WTC11 (cell line): ENCODE results near the gene DMD. TPM values are rescaled to one million over a fixed set of nuclear protein-coding genes. Genes with fewer than 3 reads are reported as not detected.

Source experiments
- ATAC-seq: fragments of 200-7000 bp; cut with Tn5 transposase; 2 replicates; pipeline ENCODE4 v1.10.0; 2021; ENCODE audit warnings: mild to moderate bottlenecking, moderate library complexity
- CTCF ChIA-PET: fragments of 300-600 bp; sonication (Branson Sonifier 250); formaldehyde crosslinking; loops from one replicate; lab custom pipeline; 2021; ENCODE audit warnings: antibody characterized with exemption; lab: Charles Lee
- POLR2A ChIA-PET: fragments of 350-600 bp; sonication (Branson Sonifier 250); formaldehyde crosslinking; loops from one replicate; lab custom pipeline; 2021; ENCODE audit warnings: antibody characterized with exemption; lab: Charles Lee
- DNase-seq: peaks from one replicate; pipeline ENCODE4 v3.0.0; 2021; ENCODE audit warnings: low spot score
- H3K27ac Mint-ChIP-seq: 2 replicates; pipeline ENCODE4 v1.8.0; 2021; ENCODE audit warnings: mixed read lengths
- H3K27me3 Mint-ChIP-seq: 2 replicates; pipeline ENCODE4 v1.8.0; 2021; ENCODE audit warnings: low read depth, mild to moderate bottlenecking, moderate library complexity, mixed read lengths
- H3K36me3 Mint-ChIP-seq: 2 replicates; pipeline ENCODE4 v1.8.0; 2021; ENCODE audit warnings: mixed read lengths
- H3K4me1 Mint-ChIP-seq: 2 replicates; pipeline ENCODE4 v1.8.0; 2022; ENCODE audit warnings: mixed read lengths
- H3K4me3 Mint-ChIP-seq: 2 replicates; pipeline ENCODE4 v1.8.0; 2021; ENCODE audit warnings: mild to moderate bottlenecking, moderate library complexity, mixed read lengths
- H3K9me3 Mint-ChIP-seq: 2 replicates; pipeline ENCODE4 v1.8.0; 2021; ENCODE audit warnings: mixed read lengths
- ATF2 ChIP-seq: sonication (generic); formaldehyde crosslinking; IDR thresholded peaks from 2 replicates; pipeline ENCODE4 v1.8.1; 2022; ENCODE audit warnings: low read depth, missing genetic modification reagents, borderline replicate concordance
- ATF6 ChIP-seq: sonication (generic); formaldehyde crosslinking; IDR thresholded peaks from 2 replicates; pipeline ENCODE4 v1.8.1; 2023; ENCODE audit warnings: mild to moderate bottlenecking, missing genetic modification reagents
- E2F4 ChIP-seq: sonication (generic); formaldehyde crosslinking; IDR thresholded peaks from 2 replicates; pipeline ENCODE4 v1.8.1; 2022; ENCODE audit warnings: low read depth, mild to moderate bottlenecking, moderate library complexity, missing genetic modification reagents, borderline replicate concordance
- EMX1 ChIP-seq: fragments of 250-450 bp; sonication (Bioruptor Pico); IDR thresholded peaks from 2 replicates; pipeline ENCODE4 v1.8.0; 2021; ENCODE audit warnings: mild to moderate bottlenecking
- ERG ChIP-seq: fragments of 250-450 bp; sonication (Bioruptor Pico); IDR thresholded peaks from 2 replicates; pipeline ENCODE4 v1.8.0; 2021; ENCODE audit warnings: mild to moderate bottlenecking
- FOXK1 ChIP-seq: sonication (generic); formaldehyde crosslinking; IDR thresholded peaks from 2 replicates; pipeline ENCODE4 v1.8.0; 2022; ENCODE audit warnings: mild to moderate bottlenecking, moderate library complexity, missing genetic modification reagents
- GRHL2 ChIP-seq: fragments of 250-450 bp; sonication (Bioruptor Pico); IDR thresholded peaks from 2 replicates; pipeline ENCODE4 v1.8.0; 2022; ENCODE audit warnings: mild to moderate bottlenecking, moderate library complexity; ENCODE audit not compliant: insufficient replicate concordance, severe bottlenecking
- MXD4 ChIP-seq: fragments of 250-450 bp; sonication (Bioruptor Pico); IDR thresholded peaks from 2 replicates; pipeline ENCODE4 v1.8.0; 2021; ENCODE audit warnings: mild to moderate bottlenecking, moderate library complexity, borderline replicate concordance
- STAT6 ChIP-seq: sonication (generic); formaldehyde crosslinking; conservative IDR thresholded peaks from 2 replicates; pipeline ENCODE4 v1.8.1; 2023; ENCODE audit warnings: mild to moderate bottlenecking, low read depth, missing genetic modification reagents, moderate library complexity
- USF2 ChIP-seq: sonication (generic); formaldehyde crosslinking; IDR thresholded peaks from 2 replicates; pipeline ENCODE4 v1.8.1; 2023; ENCODE audit warnings: mild to moderate bottlenecking, missing genetic modification reagents, moderate library complexity
- ZNF219 ChIP-seq: sonication (generic); formaldehyde crosslinking; IDR thresholded peaks from 2 replicates; pipeline ENCODE4 v1.8.0; 2023; ENCODE audit warnings: missing genetic modification reagents, mild to moderate bottlenecking, borderline replicate concordance
- ZNF281 ChIP-seq: sonication (generic); formaldehyde crosslinking; IDR thresholded peaks from 2 replicates; pipeline ENCODE4 v1.8.0; 2023; ENCODE audit warnings: mild to moderate bottlenecking, missing genetic modification reagents
- ZNF671 ChIP-seq: fragments of 250-450 bp; sonication (Bioruptor Pico); IDR thresholded peaks from 2 replicates; pipeline ENCODE4 v1.8.0; 2021; ENCODE audit warnings: mild to moderate bottlenecking
- total RNA-seq: library from RNA; stranded (reverse); gene quantifications from 3 replicates; pipeline ENCODE4 v1.2.3, GENCODE V29; 2021

The DMD gene
- total RNA-seq, 1 experiment from 2014 or later: 9.1 TPM

- no peaks in the 10 kb centered on the region for H3K9me3 Mint-ChIP-seq
- no peak overlapping the region for H3K27ac Mint-ChIP-seq
- H3K36me3 Mint-ChIP-seq: no peaks in the 10 kb centered on the region
- ChIA-PET CTCF (no interaction called here), POLR2A (no interaction called here)
- H3K27me3 Mint-ChIP-seq: no peaks in the 10 kb centered on the region
- TF ChIP-seq USF2 (CRISPR knock-in tag) (no peak), ZNF281 (CRISPR knock-in tag) (no peak), MXD4 (CRISPR knock-in tag) (no peak), ZNF671 (CRISPR knock-in tag) (no peak), EMX1 (no peak), ATF6 (no peak), ERG (CRISPR knock-in tag) (no peak), E2F4 (CRISPR knock-in tag) (no peak), FOXK1 (CRISPR knock-in tag) (no peak), ZNF219 (CRISPR knock-in tag) (no peak), STAT6 (CRISPR knock-in tag) (no peak), ATF2 (CRISPR knock-in tag) (no peak), GRHL2 (CRISPR knock-in tag) (no peak)
- H3K4me3 Mint-ChIP-seq: no peak overlapping the region
- no peaks in the 10 kb centered on the region for H3K4me1 Mint-ChIP-seq
- ATAC-seq (no peak), DNase-seq (no peak)
These were observed 1872.4 kb downstream of the DMD start for GRCh38 chrX:31338991-31339350.
